MM.1S (cell line): ENCODE data around the gene MANBA.

Experiments used
- DNase-seq: peaks from one replicate; pipeline ENCODE4 v3.0.0-alpha.2; 2015
- H2AFZ ChIP-seq: fragments of 300-600 bp; sonication (generic); 2 replicates; pipeline ENCODE4 v1.6.0; 2016; ENCODE audit warnings: antibody characterized with exemption, low read length
- H3F3A ChIP-seq: fragments of 300-600 bp; sonication (generic); 2 replicates; pipeline ENCODE4 v1.6.1; 2016; ENCODE audit warnings: mild to moderate bottlenecking, antibody characterized with exemption, low read length, moderate library complexity, mixed read lengths; ENCODE audit not compliant: insufficient read depth
- H3K27ac ChIP-seq: fragments of 300-600 bp; sonication (generic); 2 replicates; pipeline ENCODE4 v1.5.1; 2016; ENCODE audit warnings: mild to moderate bottlenecking, low read length
- H3K27me3 ChIP-seq: fragments of 300-600 bp; sonication (generic); replicated peaks from 2 replicates; pipeline ENCODE4 v1.6.0; 2016; ENCODE audit warnings: low read length; ENCODE audit not compliant: insufficient read depth
- H3K36me3 ChIP-seq: fragments of 300-600 bp; sonication (generic); replicated peaks from 2 replicates; pipeline ENCODE4 v1.6.1; 2016; ENCODE audit warnings: mild to moderate bottlenecking, low read length, mixed read lengths; ENCODE audit not compliant: insufficient read depth
- H3K4me1 ChIP-seq: fragments of 300-600 bp; sonication (generic); 2 replicates; pipeline ENCODE4 v1.6.1; 2016; ENCODE audit warnings: low read length, mixed read lengths
- H3K4me2 ChIP-seq: fragments of 300-600 bp; sonication (generic); 2 replicates; pipeline ENCODE4 v1.6.0; 2016; ENCODE audit warnings: low read depth, low read length
- H3K4me3 ChIP-seq: fragments of 300-600 bp; sonication (generic); 2 replicates; pipeline ENCODE4 v1.5.1; 2016; ENCODE audit warnings: low read length, mixed read lengths
- H3K79me2 ChIP-seq: fragments of 300-600 bp; sonication (generic); 2 replicates; pipeline ENCODE4 v1.6.1; 2016; ENCODE audit warnings: mixed run types, low read length, mixed read lengths
- H3K9ac ChIP-seq: fragments of 300-600 bp; sonication (generic); 2 replicates; pipeline ENCODE4 v1.6.1; 2016; ENCODE audit warnings: low read length, mixed read lengths
- H3K9me2 ChIP-seq: fragments of 300-600 bp; sonication (generic); replicated peaks from 2 replicates; pipeline ENCODE4 v1.6.1; 2016; ENCODE audit warnings: mild to moderate bottlenecking, low read length, mixed read lengths; ENCODE audit not compliant: insufficient read depth
- H3K9me3 ChIP-seq: fragments of 300-600 bp; sonication (generic); replicated peaks from 2 replicates; pipeline ENCODE4 v1.6.1; 2016; ENCODE audit warnings: mild to moderate bottlenecking, low read length, mixed read lengths; ENCODE audit not compliant: insufficient read depth
- H4K20me1 ChIP-seq: fragments of 300-600 bp; sonication (generic); 2 replicates; pipeline ENCODE4 v1.6.1; 2016; ENCODE audit warnings: mild to moderate bottlenecking, low read length, moderate library complexity, mixed read lengths; ENCODE audit not compliant: insufficient read depth
- EZH2 ChIP-seq: fragments of 300-600 bp; sonication (generic); optimal IDR thresholded peaks from 2 replicates; pipeline ENCODE3; 2017; ENCODE audit warnings: low read depth, mild to moderate bottlenecking, antibody characterized with exemption, low read length, mixed read lengths
- EZH2phosphoT487 ChIP-seq: fragments of 300-600 bp; sonication (generic); IDR thresholded peaks from 2 replicates; pipeline ENCODE4 v1.6.1; 2018; ENCODE audit warnings: antibody characterized with exemption, low read length
- TF ChIP-seq, protein P1 (sequence below): fragments of 300-600 bp; sonication (generic); IDR thresholded peaks from 2 replicates; pipeline ENCODE4 v1.5.1; 2016; ENCODE audit warnings: antibody characterized with exemption, low read length, mixed read lengths

MANBA gene

DNA sequence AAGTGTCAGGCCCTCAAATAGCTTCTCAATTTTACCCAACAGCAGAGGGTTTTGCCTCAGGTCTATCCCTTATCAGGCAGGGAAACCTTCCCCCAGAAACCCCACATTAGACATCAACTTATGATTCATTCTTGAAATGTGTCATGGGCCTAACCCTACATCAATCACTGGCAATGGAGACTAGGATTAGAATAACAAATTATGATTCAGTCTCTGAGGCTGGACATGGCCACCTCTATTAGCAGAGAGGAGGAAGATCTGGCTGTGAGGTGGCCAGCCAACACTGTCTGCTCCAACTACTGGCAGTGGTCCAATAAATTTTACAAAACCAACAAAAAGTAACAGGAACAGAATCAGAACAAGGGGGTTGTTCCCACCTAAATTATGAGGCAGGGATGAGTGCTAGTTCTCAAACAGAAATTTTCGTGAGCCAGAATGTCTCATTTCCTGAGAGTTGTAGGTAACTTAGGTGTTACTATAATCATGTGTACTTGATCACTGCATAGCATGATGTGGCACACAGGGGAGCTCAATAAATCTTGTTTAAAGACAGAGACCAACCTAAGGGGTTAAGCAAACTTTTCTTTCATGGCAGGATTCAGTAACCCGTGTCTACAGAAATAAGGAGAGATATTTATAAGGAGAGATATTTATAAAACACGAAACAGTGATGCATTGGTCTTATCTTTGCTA lies 132.8 kb downstream of the MANBA start:
- no peaks in the 10 kb centered on the region for H3K79me2 ChIP-seq
- no peaks in the 10 kb centered on the region for H3K36me3 ChIP-seq
- H3K9me3 ChIP-seq: no peaks in the 10 kb centered on the region
- H3K4me3 ChIP-seq: no peak overlapping the region
- no peaks in the 10 kb centered on the region for H4K20me1 ChIP-seq
- DNase-seq: no peak
- no peak overlapping the region for H3K4me2 ChIP-seq
- H3K4me1 ChIP-seq: peaks cover 5% of the 10 kb centered on the region; the same call in 1 of the 2 replicates
- no peaks in the 10 kb centered on the region for H3F3A ChIP-seq
- no peak overlapping the region for H3K9ac ChIP-seq
- no peaks in the 10 kb centered on the region for H3K27me3 ChIP-seq
- H3K9me2 ChIP-seq: no peaks in the 10 kb centered on the region
- no peak overlapping the region for H2AFZ ChIP-seq
- TF ChIP-seq EZH2phosphoT487 (no peak), EZH2 (no peak)
- TF ChIP-seq, protein P1, sequence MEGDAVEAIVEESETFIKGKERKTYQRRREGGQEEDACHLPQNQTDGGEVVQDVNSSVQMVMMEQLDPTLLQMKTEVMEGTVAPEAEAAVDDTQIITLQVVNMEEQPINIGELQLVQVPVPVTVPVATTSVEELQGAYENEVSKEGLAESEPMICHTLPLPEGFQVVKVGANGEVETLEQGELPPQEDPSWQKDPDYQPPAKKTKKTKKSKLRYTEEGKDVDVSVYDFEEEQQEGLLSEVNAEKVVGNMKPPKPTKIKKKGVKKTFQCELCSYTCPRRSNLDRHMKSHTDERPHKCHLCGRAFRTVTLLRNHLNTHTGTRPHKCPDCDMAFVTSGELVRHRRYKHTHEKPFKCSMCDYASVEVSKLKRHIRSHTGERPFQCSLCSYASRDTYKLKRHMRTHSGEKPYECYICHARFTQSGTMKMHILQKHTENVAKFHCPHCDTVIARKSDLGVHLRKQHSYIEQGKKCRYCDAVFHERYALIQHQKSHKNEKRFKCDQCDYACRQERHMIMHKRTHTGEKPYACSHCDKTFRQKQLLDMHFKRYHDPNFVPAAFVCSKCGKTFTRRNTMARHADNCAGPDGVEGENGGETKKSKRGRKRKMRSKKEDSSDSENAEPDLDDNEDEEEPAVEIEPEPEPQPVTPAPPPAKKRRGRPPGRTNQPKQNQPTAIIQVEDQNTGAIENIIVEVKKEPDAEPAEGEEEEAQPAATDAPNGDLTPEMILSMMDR: no peak
- H3K27ac ChIP-seq: no peak overlapping the region

DNA sequence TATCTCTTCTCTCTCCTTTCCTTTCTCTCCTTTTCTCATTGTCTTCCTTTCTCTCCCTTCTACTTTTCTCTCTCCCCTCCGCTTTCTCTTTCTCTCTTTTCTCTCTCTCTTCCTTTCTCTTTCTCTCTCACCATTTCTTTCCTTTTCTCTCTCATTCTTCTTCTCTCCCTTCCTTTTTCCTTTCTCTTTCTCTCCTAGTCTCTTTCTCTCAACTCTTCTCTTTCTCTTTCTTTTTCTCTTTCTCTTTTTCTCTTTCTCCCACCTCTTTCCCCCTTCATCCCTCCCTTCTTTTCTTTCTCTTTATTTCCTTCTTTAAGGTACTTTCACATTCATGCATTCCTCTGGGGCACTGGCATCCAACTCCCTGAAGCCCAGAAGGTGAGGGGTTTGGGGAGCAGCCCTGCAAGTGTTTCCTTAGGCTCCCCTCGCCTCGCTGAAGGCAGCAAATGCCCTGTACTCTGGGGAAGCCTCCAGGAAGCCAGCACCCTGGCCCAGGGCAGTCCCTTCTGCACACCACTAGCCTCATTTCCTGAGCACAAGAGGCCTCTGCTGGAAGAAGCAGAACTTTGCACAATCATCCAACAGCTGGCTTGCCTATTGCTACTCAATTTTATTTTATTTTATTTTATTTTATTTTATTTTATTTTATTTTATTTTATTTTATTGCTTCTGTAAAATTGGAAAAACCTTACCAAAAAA lies 135.4 kb downstream of the MANBA start:
- Histone ChIP-seq H3F3A (peaks cover 11% of the 10 kb centered on the region), H3K4me2 (peak overlapping the region; percentile 92), H3K4me3 (peak overlapping the region; percentile 43; the same call in 1 of the 2 replicates), H3K79me2 (no peaks in the 10 kb centered on the region), H3K4me1 (peaks cover 20% of the 10 kb centered on the region), H3K27ac (no peak overlapping the region), H4K20me1 (no peaks in the 10 kb centered on the region), H3K9ac (peak overlapping the region; percentile 37; the same call in 1 of the 2 replicates), H3K27me3 (no peaks in the 10 kb centered on the region), H3K9me2 (no peaks in the 10 kb centered on the region), H3K36me3 (no peaks in the 10 kb centered on the region), H2AFZ (peak overlapping the region; percentile 67), H3K9me3 (no peaks in the 10 kb centered on the region)
- peak; percentile 80 for DNase-seq
- TF ChIP-seq, protein P1: peak; percentile 41
- TF ChIP-seq EZH2: no peak
- TF ChIP-seq EZH2phosphoT487: no peak

DNA sequence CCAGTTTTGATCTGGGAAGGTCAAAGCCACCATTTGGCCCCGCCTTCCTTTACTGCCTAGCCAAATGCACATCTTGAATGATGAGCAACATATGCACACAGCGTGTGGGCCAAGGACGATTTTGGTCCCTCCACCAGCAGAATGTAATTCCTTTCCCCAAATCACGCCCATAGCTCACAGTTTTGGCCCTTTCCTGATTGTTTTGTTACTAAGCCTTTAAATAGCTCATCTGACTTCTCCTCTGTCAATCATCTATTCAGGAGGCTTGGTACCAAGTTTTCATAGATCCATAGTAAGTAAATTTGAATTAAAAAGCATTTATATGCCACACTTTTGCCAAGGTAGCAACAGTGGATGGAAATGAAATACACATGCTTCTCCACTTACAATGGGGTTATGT lies 136.3 kb downstream of the MANBA start:
- H3K4me2 ChIP-seq: no peak overlapping the region
- no peaks in the 10 kb centered on the region for H3K9me3 ChIP-seq
- TF ChIP-seq EZH2phosphoT487 (no peak), EZH2 (no peak)
- TF ChIP-seq, protein P1: no peak
- H3K79me2 ChIP-seq: no peaks in the 10 kb centered on the region
- no peak overlapping the region for H3K27ac ChIP-seq
- no peak overlapping the region for H2AFZ ChIP-seq
- no peaks in the 10 kb centered on the region for H3K9me2 ChIP-seq
- H3K4me3 ChIP-seq: no peak overlapping the region
- H3K9ac ChIP-seq: no peak overlapping the region
- H4K20me1 ChIP-seq: no peaks in the 10 kb centered on the region
- H3K27me3 ChIP-seq: no peaks in the 10 kb centered on the region
- H3K36me3 ChIP-seq: no peaks in the 10 kb centered on the region
- H3K4me1 ChIP-seq: peaks cover 27% of the 10 kb centered on the region
- no peak for DNase-seq
- H3F3A ChIP-seq: peaks cover 17% of the 10 kb centered on the region
